ENCODE data around the gene CACFD1.

- TF ChIP-seq POLR2A (IDR thresholded peaks at IDR 0.05) (no peak), CTCF (IDR thresholded peaks at IDR 0.05 in 8 of 11, conservative IDR thresholded peaks at IDR 0.05 in 3 of 11) (no peak), POLR2AphosphoS5 (IDR thresholded peaks at IDR 0.05) (no peak)
These were observed 46.3 kb downstream of the CACFD1 start for GRCh38 chr9:133505901-133506652.

Measured in spleen (tissue), 7 donors.